ENCODE data around the gene PVR. TPM values are rescaled to one million over a fixed set of nuclear protein-coding genes. Genes with fewer than 3 reads are reported as not detected.

Gene PVR
- total and polyA plus RNA-seq, 10 of the 15 experiments (the other 5 are each of a cell fraction or from before 2014, with no cell fraction given) = 0.07 to 4.0 (median 1.9) TPM

DNA sequence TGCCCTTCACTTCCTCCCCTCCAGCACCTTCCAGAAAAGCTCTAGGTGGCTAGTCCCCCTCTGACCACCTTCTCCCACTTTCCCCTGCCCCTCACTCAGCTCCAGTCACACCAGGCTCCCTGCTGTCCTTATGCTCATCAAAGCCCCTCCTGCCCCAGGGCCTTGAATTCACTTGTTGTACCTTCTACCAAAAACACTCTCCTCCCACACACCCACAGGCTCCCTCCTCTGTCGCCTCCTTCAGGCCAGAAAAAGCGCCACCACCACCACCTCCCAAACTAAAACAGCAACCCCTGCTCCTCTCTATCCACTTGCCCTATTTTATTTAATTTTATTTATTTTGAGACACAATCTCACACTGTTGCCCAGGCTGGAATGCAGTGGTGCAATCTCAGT lies 50.5 kb downstream of the PVR start:
- ChIA-PET SMC1A (ENCODE audit: uncharacterized antibody, unreplicated experiment) (interaction anchor here (1.0 to 7.3 kb wide), 6 partner anchors 29 to 78 kb away, joined by 3 to 99 read pairs (median 4); no protein-coding TSS in a partner anchor), RAD21 (ENCODE audit: unreplicated experiment) (interaction anchor here (1.9 to 7.3 kb wide), 2 partner anchors 29 to 77 kb away, joined by 10 to 121 read pairs; no protein-coding TSS in a partner anchor), CTCF (interaction anchor here (0.6 to 10.7 kb wide), 7 partner anchors 21 to 124 kb away, joined by 3 to 162 read pairs (median 3); no protein-coding TSS in a partner anchor), POLR2A (no interaction called here)
- Histone ChIP-seq H3K36me3 (ENCODE audit: control insufficient read depth in 2 of 2, insufficient read depth in 2 of 2, low read length in 1 of 2) (no peaks in the 10 kb centered on the region), H3K27ac (ENCODE audit: control insufficient read depth, insufficient read depth) (no peak overlapping the region), H3K9me3 (replicated peaks; ENCODE audit: control insufficient read depth, insufficient read depth, low read length) (no peaks in the 10 kb centered on the region), H3K4me2 (ENCODE audit: control insufficient read depth, insufficient read depth) (no peak overlapping the region), H2AFZ (ENCODE audit: control insufficient read depth, low read depth, low read length) (no peak overlapping the region), H4K20me1 (ENCODE audit: control insufficient read depth, insufficient read depth) (no peaks in the 10 kb centered on the region), H3K4me1 (ENCODE audit: control insufficient read depth, insufficient read depth, low read length) (peaks cover 29% of the 10 kb centered on the region), H3K27me3 (replicated peaks in 1 of 2; ENCODE audit: control insufficient read depth in 2 of 2, insufficient read depth in 2 of 2, low read length in 1 of 2) (no peaks in the 10 kb centered on the region; a peak in 1 of 4 replicates), H3K79me2 (ENCODE audit: control insufficient read depth, insufficient read depth, low read length) (no peaks in the 10 kb centered on the region), H3K9ac (ENCODE audit: control insufficient read depth, insufficient read depth, low read length) (no peak overlapping the region), H3K4me3 (no peak overlapping the region)
- in situ Hi-C loops (cut with MboI) = no loop called here
- DNase-seq (ENCODE audit: low read depth, low spot score) = no peak
- intact Hi-C loops (cut with micrococcal nuclease; ENCODE audit: unreplicated experiment) = no loop called here
- no peak for FAIRE-seq
- no peak for ATAC-seq
- BruUV-seq (replicated peaks) = no TSS peak
- 19% methylated on average over 2 of the region's 2 CpGs for WGBS (ENCODE audit: insufficient coverage, insufficient replicate concordance, low lambda C conversion rate, missing lambda C conversion rate)
- TF ChIP-seq, protein P1, sequence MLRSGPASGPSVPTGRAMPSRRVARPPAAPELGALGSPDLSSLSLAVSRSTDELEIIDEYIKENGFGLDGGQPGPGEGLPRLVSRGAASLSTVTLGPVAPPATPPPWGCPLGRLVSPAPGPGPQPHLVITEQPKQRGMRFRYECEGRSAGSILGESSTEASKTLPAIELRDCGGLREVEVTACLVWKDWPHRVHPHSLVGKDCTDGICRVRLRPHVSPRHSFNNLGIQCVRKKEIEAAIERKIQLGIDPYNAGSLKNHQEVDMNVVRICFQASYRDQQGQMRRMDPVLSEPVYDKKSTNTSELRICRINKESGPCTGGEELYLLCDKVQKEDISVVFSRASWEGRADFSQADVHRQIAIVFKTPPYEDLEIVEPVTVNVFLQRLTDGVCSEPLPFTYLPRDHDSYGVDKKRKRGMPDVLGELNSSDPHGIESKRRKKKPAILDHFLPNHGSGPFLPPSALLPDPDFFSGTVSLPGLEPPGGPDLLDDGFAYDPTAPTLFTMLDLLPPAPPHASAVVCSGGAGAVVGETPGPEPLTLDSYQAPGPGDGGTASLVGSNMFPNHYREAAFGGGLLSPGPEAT (IDR thresholded peaks at IDR 0.05; ENCODE audit: low read depth) = no peak
- TF ChIP-seq MTA3 (IDR thresholded peaks at IDR 0.05; ENCODE audit: borderline replicate concordance, low read length) (no peak), ELK1 (IDR thresholded peaks at IDR 0.05; ENCODE audit: low read depth, low read length) (no peak), ZNF274 (IDR thresholded peaks at IDR 0.05; ENCODE audit: insufficient read depth, insufficient read length) (no peak), STAT1 (conservative IDR thresholded peaks at IDR 0.05) (no peak), BRCA1 (IDR thresholded peaks at IDR 0.05; ENCODE audit: low read depth, low read length) (no peak), ZNF622 (IDR thresholded peaks at IDR 0.05) (no peak), IKZF2 (IDR thresholded peaks at IDR 0.05) (no peak), TCF3 (IDR thresholded peaks at IDR 0.05; ENCODE audit: borderline replicate concordance, insufficient read depth, low read depth, low read length) (no peak), NFYA (IDR thresholded peaks at IDR 0.05; ENCODE audit: borderline replicate concordance, low read depth, low read length) (no peak), HDAC2 (IDR thresholded peaks at IDR 0.05) (no peak), EP300 (IDR thresholded peaks at IDR 0.05; ENCODE audit: borderline replicate concordance in 1 of 2, control insufficient read depth in 1 of 2, low read depth in 2 of 2, low read length in 2 of 2) (no peak), RAD21 (IDR thresholded peaks at IDR 0.05; ENCODE audit: insufficient read depth, low read depth, low read length) (peak; percentile 35; the same call in 1 of the 2 replicates), HDGF (IDR thresholded peaks at IDR 0.05) (no peak), LARP7 (IDR thresholded peaks at IDR 0.05) (no peak), IRF5 (IDR thresholded peaks at IDR 0.05; ENCODE audit: borderline replicate concordance) (no peak), ZBTB4 (CRISPR knock-in tag; IDR thresholded peaks at IDR 0.05) (no peak), SP1 (IDR thresholded peaks at IDR 0.05; ENCODE audit: low read depth, low read length) (no peak), SUZ12 (IDR thresholded peaks at IDR 0.05; ENCODE audit: unreplicated experiment) (no peak)
